ENCODE data around the gene SLC35B1. TPM values are rescaled to one million over a fixed set of nuclear protein-coding genes. Genes with fewer than 3 reads are reported as not detected.
"Not testable (repeated sequence)": the region's sequence is repeated elsewhere in the genome, so short reads cannot be mapped to it uniquely, and the experiment has no call there.

The SLC35B1 gene
- total RNA-seq, 1 donor from 2014 or later: 69.2 TPM

- Mint-ChIP-seq H3K9me3 (peaks cover 4% of the 10 kb centered on the region), H3K27me3 (ENCODE audit: low read depth) (peaks cover 3% of the 10 kb centered on the region), H3K36me3 (peaks cover 10% of the 10 kb centered on the region), H3K27ac (peak overlapping the region; percentile 98), H3K4me3 (peak overlapping the region; percentile 89), H3K4me1 (peaks cover 33% of the 10 kb centered on the region)
- peak; percentile 98 to 99 for DNase-seq (ENCODE audit: low spot score in 2 of 2, unreplicated experiment in 2 of 2)
- TF ChIP-seq CTCF (IDR thresholded peaks at IDR 0.05; ENCODE audit: unreplicated experiment): no peak
Observed at GRCh38 chr17:49677134-49677932, 30.4 kb downstream of the SLC35B1 start.

GRCh38 chr17:49676276-49676868 is 31.4 kb downstream of the SLC35B1 start:
- DNase-seq (ENCODE audit: low spot score in 2 of 2, unreplicated experiment in 2 of 2): no peak
- H3K4me3 Mint-ChIP-seq: peak overlapping the region; percentile 89
- peaks cover 4% of the 10 kb centered on the region for H3K9me3 Mint-ChIP-seq
- TF ChIP-seq CTCF (IDR thresholded peaks at IDR 0.05; ENCODE audit: unreplicated experiment): no peak
- peak overlapping the region; percentile 98 for H3K27ac Mint-ChIP-seq
- no peaks in the 10 kb centered on the region for H3K27me3 Mint-ChIP-seq (ENCODE audit: low read depth)
- H3K4me1 Mint-ChIP-seq: peaks cover 33% of the 10 kb centered on the region
- peaks cover 10% of the 10 kb centered on the region for H3K36me3 Mint-ChIP-seq

- no peaks in the 10 kb centered on the region for H3K27me3 Mint-ChIP-seq (ENCODE audit: low read depth)
- peaks cover 44% of the 10 kb centered on the region for H3K4me1 Mint-ChIP-seq
- peaks cover 4% of the 10 kb centered on the region for H3K9me3 Mint-ChIP-seq
- no peak for TF ChIP-seq CTCF (IDR thresholded peaks at IDR 0.05; ENCODE audit: unreplicated experiment)
- H3K36me3 Mint-ChIP-seq: peaks cover 10% of the 10 kb centered on the region
- no peak for DNase-seq (ENCODE audit: low spot score in 2 of 2, unreplicated experiment in 2 of 2)
- H3K4me3 Mint-ChIP-seq: no peak overlapping the region
- H3K27ac Mint-ChIP-seq: peak overlapping the region; percentile 54
Observed at GRCh38 chr17:49674507-49674906, 33.3 kb downstream of the SLC35B1 start.

GRCh38 chr17:49673679-49674078 is 34.1 kb downstream of the SLC35B1 start:
- H3K27me3 Mint-ChIP-seq (ENCODE audit: low read depth); H3K9me3 Mint-ChIP-seq; H3K4me3 Mint-ChIP-seq; DNase-seq (ENCODE audit: low spot score in 2 of 2, unreplicated experiment in 2 of 2); H3K27ac Mint-ChIP-seq: not testable (repeated sequence)
- Mint-ChIP-seq H3K4me1 (peaks cover 44% of the 10 kb centered on the region), H3K36me3 (peaks cover 10% of the 10 kb centered on the region)

- no peaks in the 10 kb centered on the region for H3K27me3 Mint-ChIP-seq (ENCODE audit: low read depth)
Observed at GRCh38 chr17:49670641-49671040, 37.1 kb downstream of the SLC35B1 start.

More at GRCh38 chr17:49670641-49671040, 37.1 kb downstream of the SLC35B1 start:
- DNase-seq (ENCODE audit: low spot score in 2 of 2, unreplicated experiment in 2 of 2): no peak
- Mint-ChIP-seq H3K4me3 (no peak overlapping the region), H3K36me3 (peaks cover 13% of the 10 kb centered on the region), H3K27ac (peak overlapping the region; percentile 71), H3K9me3 (no peaks in the 10 kb centered on the region), H3K4me1 (peaks cover 25% of the 10 kb centered on the region)
- TF ChIP-seq CTCF (IDR thresholded peaks at IDR 0.05; ENCODE audit: unreplicated experiment): no peak

Measured in mesothelial cell of epicardium (in vitro differentiated cells).